Uterus (tissue), 2 donors: Measurements from ENCODE around the gene SLC44A1.

Experiments used
- POLR2A ChIP-seq, 2 donors: fragments of 450-650 bp; IDR thresholded peaks; one replicate each; pipeline ENCODE4 v1.6.1; 2016; ENCODE audit warnings: antibody characterized with exemption in 2 of 2, mild to moderate bottlenecking in 1 of 2, moderate library complexity in 1 of 2
- TF ChIP-seq, protein P1 (sequence below), 4 experiments: fragments of 200-600 bp in 2 of 4; fragments of 450-650 bp in 2 of 4; sonication (generic) in 2 of 4; IDR thresholded peaks; one replicate each; pipeline ENCODE4 v1.5.1; 2016 to 2019; ENCODE audit warnings: antibody characterized with exemption in 4 of 4, mild to moderate bottlenecking in 2 of 4, moderate library complexity in 1 of 4

DNA sequence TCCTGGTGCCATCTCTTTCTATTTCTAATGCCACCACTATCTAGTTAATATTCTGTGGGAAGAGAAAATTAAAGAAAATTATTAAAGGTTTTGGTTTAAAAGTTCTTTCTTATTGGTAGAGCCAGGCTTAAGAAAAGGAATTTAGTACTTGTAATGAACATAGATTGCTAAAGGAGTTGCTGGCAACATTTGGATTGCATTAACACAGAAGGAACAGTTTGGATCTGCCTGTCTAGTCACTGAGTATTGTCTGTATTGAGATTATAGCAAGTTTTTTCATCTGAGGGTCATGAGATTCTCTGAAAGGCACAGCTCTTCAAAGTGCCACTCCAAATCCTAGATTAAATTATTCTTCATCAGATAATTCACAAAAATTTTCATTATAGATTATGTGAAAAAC, 235.4 kb downstream of the SLC44A1 start:
- TF ChIP-seq, protein P1, sequence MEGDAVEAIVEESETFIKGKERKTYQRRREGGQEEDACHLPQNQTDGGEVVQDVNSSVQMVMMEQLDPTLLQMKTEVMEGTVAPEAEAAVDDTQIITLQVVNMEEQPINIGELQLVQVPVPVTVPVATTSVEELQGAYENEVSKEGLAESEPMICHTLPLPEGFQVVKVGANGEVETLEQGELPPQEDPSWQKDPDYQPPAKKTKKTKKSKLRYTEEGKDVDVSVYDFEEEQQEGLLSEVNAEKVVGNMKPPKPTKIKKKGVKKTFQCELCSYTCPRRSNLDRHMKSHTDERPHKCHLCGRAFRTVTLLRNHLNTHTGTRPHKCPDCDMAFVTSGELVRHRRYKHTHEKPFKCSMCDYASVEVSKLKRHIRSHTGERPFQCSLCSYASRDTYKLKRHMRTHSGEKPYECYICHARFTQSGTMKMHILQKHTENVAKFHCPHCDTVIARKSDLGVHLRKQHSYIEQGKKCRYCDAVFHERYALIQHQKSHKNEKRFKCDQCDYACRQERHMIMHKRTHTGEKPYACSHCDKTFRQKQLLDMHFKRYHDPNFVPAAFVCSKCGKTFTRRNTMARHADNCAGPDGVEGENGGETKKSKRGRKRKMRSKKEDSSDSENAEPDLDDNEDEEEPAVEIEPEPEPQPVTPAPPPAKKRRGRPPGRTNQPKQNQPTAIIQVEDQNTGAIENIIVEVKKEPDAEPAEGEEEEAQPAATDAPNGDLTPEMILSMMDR (IDR thresholded peaks at IDR 0.05): no peak
- no peak for TF ChIP-seq POLR2A (IDR thresholded peaks at IDR 0.05)
